ENCODE results near the gene THAP2.
A peak's percentile ranks its signal among the peaks of the same experiment; 100 is the strongest.

Gene THAP2

GRCh38 chr12:71646512-71646911 lies 17.6 kb upstream of the THAP2 start:
- TF ChIP-seq CTCF (IDR thresholded peaks at IDR 0.05; ENCODE audit: insufficient read depth, low read depth, low read length, missing control alignments) = no peak
- no peak for DNase-seq (ENCODE audit: low read depth)

GRCh38 chr12:71648537-71648936 lies 15.6 kb upstream of the THAP2 start:
- H3K4me3 ChIP-seq (ENCODE audit: low read length) = no peak overlapping the region
- peak; percentile 18 for DNase-seq (ENCODE audit: low read depth)
- no peak for TF ChIP-seq CTCF (IDR thresholded peaks at IDR 0.05; ENCODE audit: insufficient read depth, low read depth, low read length, missing control alignments)

More at GRCh38 chr12:71646512-71646911, 17.6 kb upstream of the THAP2 start:
- H3K4me3 ChIP-seq (ENCODE audit: low read length) = no peak overlapping the region

GRCh38 chr12:71649401-71649800 lies 14.7 kb upstream of the THAP2 start:
- TF ChIP-seq CTCF (IDR thresholded peaks at IDR 0.05; ENCODE audit: insufficient read depth, low read depth, low read length, missing control alignments) = no peak
- DNase-seq (ENCODE audit: low read depth) = no peak
- no peak overlapping the region for H3K4me3 ChIP-seq (ENCODE audit: low read length)

- DNase-seq (ENCODE audit: low read depth) = no peak
- H3K4me3 ChIP-seq (ENCODE audit: low read length) = no peak overlapping the region
- TF ChIP-seq CTCF (IDR thresholded peaks at IDR 0.05; ENCODE audit: insufficient read depth, low read depth, low read length, missing control alignments) = no peak
Observed at GRCh38 chr12:71652656-71653055, 11.4 kb upstream of the THAP2 start.

- DNase-seq (ENCODE audit: low read depth) = no peak
- H3K4me3 ChIP-seq (ENCODE audit: low read length) = no peak overlapping the region
- no peak for TF ChIP-seq CTCF (IDR thresholded peaks at IDR 0.05; ENCODE audit: insufficient read depth, low read depth, low read length, missing control alignments)
Observed at GRCh38 chr12:71653137-71653536, 11.0 kb upstream of the THAP2 start.

GRCh38 chr12:71654200-71654599 lies 9.9 kb upstream of the THAP2 start:
- no peak for DNase-seq (ENCODE audit: low read depth)
- H3K4me3 ChIP-seq (ENCODE audit: low read length) = no peak overlapping the region
- TF ChIP-seq CTCF (IDR thresholded peaks at IDR 0.05; ENCODE audit: insufficient read depth, low read depth, low read length, missing control alignments) = no peak

GRCh38 chr12:71655495-71655894 lies 8.6 kb upstream of the THAP2 start:
- H3K4me3 ChIP-seq (ENCODE audit: low read length) = no peak overlapping the region
- TF ChIP-seq CTCF (IDR thresholded peaks at IDR 0.05; ENCODE audit: insufficient read depth, low read depth, low read length, missing control alignments) = no peak
- no peak for DNase-seq (ENCODE audit: low read depth)
